GM20000 (cell line): ENCODE results near the gene CSRNP3.

Source experiments
- DNase-seq: peaks from one replicate; pipeline ENCODE4 v3.0.0; 2012; ENCODE audit warnings: low spot score
- CTCF ChIP-seq: IDR thresholded peaks from 2 replicates; pipeline ENCODE4 v1.5.1; 2012; ENCODE audit warnings: mild to moderate bottlenecking, control low read depth; ENCODE audit errors: extremely low read depth, missing control alignments

CSRNP3 gene

GRCh38 chr2:165678882-165679281 lies 209.4 kb downstream of the CSRNP3 start:
- DNase-seq: no peak

GRCh38 chr2:165679621-165680020 lies 210.1 kb downstream of the CSRNP3 start:
- no peak for TF ChIP-seq CTCF
- no peak for DNase-seq

More at GRCh38 chr2:165678882-165679281, 209.4 kb downstream of the CSRNP3 start:
- TF ChIP-seq CTCF: no peak

GRCh38 chr2:165681841-165682240 lies 212.3 kb downstream of the CSRNP3 start:
- DNase-seq: no peak
- no peak for TF ChIP-seq CTCF

- no peak for DNase-seq
- no peak for TF ChIP-seq CTCF
Observed at GRCh38 chr2:165682546-165682945, 213.0 kb downstream of the CSRNP3 start.

- no peak for DNase-seq
- no peak for TF ChIP-seq CTCF
Observed at GRCh38 chr2:165686800-165687199, 217.3 kb downstream of the CSRNP3 start.

GRCh38 chr2:165687426-165688002 lies 218.0 kb downstream of the CSRNP3 start:
- no peak for TF ChIP-seq CTCF
- DNase-seq: no peak

- DNase-seq: no peak
- no peak for TF ChIP-seq CTCF
Observed at GRCh38 chr2:165691615-165692014, 222.1 kb downstream of the CSRNP3 start.
